PC-9 (cell line): ENCODE data around the gene USP24.

Source experiments
- CTCF ChIP-seq: fragments of 200-600 bp; sonication (generic); conservative IDR thresholded peaks from 2 replicates; pipeline ENCODE4 v1.6.1; 2017; ENCODE audit warnings: mixed run types, antibody characterized with exemption, mild to moderate bottlenecking, moderate library complexity
- EZH2 ChIP-seq: fragments of 200-600 bp; sonication (generic); IDR thresholded peaks from 2 replicates; pipeline ENCODE4 v1.8.0; 2017; ENCODE audit warnings: antibody characterized with exemption, low read depth

DNA sequence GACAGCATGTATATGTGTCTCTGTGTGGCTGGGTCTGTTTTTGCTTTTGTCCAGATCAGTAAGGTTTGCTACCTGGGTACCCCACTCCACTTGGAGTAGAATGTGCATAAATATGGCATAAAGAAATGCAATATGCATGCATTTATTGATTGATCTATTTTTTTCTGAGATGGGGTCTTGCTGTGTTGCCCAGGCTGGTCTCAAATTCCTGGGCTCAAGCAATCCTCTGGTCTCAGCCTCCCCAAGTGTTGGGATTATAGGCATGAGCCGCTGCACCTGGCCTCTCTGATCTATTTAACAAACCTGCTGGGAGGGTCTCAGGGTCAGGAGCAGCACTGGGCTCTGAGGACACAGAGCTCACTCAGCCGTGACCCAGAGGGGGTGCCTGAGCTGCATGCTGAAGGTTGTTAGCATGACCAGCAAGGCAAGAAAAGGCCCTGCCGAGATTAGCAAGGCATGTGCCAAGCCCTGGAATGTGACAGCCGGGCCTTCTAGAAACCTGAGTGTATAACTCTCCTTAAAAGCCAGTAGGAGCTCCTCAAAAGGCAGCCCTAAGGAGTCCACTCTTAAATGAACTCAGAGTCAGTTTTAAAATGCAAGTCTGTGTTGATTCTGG is 153.3 kb downstream of the USP24 start:
- TF ChIP-seq CTCF (no peak), EZH2 (no peak)
